Kidney epithelial cell (primary cell): ENCODE results near the gene SLC30A2. TPM values are rescaled to one million over a fixed set of nuclear protein-coding genes. Genes with fewer than 3 reads are reported as not detected.

ENCODE experiments used
- DNase-seq: peaks from one replicate; pipeline ENCODE4 v3.0.0-alpha.2; 2010; ENCODE audit warnings: low read depth
- H3K27me3 ChIP-seq: 2 replicates; pipeline ENCODE4 v1.6.0; 2011; ENCODE audit warnings: low read length; ENCODE audit not compliant: control insufficient read depth, insufficient read depth
- H3K36me3 ChIP-seq: 2 replicates; pipeline ENCODE4 v1.5.1; 2011; ENCODE audit warnings: low read length; ENCODE audit not compliant: control insufficient read depth, insufficient read depth
- H3K4me3 ChIP-seq: 2 replicates; pipeline ENCODE4 v1.5.1; 2011; ENCODE audit warnings: low read depth, mild to moderate bottlenecking, control low read depth, low read length
- total RNA-seq: library from RNA; depleted of rRNA; stranded (reverse); fragments of >200 nt; gene quantifications from 2 replicates; pipeline ENCODE4 v1.2.3, GENCODE V29; 2015
- TF ChIP-seq, protein P1 (sequence below): IDR thresholded peaks from 2 replicates; pipeline ENCODE4 v1.5.1; 2011; ENCODE audit warnings: mild to moderate bottlenecking, moderate library complexity, low read length, control low read depth, inconsistent platforms; ENCODE audit not compliant: insufficient read depth, poor library complexity, severe bottlenecking

The SLC30A2 gene
- total RNA-seq, 1 donor from 2014 or later = 0.75 TPM

GRCh38 chr1:25997828-25998761 lies 47.8 kb downstream of the SLC30A2 start, which contains the start of gene PAFAH2:
Gene PAFAH2, minus strand, starts transcription at chr1:25998063. Its CDS starts 7,247 bp downstream, at chr1:25990816.
- peak; percentile 96 for DNase-seq
- Histone ChIP-seq H3K4me3 (peak within 1 kb of the TSS; percentile 82), H3K27me3 (no peaks in the 10 kb centered on the region), H3K36me3 (no peaks in the 10 kb centered on the region)
- TF ChIP-seq, protein P1, sequence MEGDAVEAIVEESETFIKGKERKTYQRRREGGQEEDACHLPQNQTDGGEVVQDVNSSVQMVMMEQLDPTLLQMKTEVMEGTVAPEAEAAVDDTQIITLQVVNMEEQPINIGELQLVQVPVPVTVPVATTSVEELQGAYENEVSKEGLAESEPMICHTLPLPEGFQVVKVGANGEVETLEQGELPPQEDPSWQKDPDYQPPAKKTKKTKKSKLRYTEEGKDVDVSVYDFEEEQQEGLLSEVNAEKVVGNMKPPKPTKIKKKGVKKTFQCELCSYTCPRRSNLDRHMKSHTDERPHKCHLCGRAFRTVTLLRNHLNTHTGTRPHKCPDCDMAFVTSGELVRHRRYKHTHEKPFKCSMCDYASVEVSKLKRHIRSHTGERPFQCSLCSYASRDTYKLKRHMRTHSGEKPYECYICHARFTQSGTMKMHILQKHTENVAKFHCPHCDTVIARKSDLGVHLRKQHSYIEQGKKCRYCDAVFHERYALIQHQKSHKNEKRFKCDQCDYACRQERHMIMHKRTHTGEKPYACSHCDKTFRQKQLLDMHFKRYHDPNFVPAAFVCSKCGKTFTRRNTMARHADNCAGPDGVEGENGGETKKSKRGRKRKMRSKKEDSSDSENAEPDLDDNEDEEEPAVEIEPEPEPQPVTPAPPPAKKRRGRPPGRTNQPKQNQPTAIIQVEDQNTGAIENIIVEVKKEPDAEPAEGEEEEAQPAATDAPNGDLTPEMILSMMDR = peak; percentile 98

DNA sequence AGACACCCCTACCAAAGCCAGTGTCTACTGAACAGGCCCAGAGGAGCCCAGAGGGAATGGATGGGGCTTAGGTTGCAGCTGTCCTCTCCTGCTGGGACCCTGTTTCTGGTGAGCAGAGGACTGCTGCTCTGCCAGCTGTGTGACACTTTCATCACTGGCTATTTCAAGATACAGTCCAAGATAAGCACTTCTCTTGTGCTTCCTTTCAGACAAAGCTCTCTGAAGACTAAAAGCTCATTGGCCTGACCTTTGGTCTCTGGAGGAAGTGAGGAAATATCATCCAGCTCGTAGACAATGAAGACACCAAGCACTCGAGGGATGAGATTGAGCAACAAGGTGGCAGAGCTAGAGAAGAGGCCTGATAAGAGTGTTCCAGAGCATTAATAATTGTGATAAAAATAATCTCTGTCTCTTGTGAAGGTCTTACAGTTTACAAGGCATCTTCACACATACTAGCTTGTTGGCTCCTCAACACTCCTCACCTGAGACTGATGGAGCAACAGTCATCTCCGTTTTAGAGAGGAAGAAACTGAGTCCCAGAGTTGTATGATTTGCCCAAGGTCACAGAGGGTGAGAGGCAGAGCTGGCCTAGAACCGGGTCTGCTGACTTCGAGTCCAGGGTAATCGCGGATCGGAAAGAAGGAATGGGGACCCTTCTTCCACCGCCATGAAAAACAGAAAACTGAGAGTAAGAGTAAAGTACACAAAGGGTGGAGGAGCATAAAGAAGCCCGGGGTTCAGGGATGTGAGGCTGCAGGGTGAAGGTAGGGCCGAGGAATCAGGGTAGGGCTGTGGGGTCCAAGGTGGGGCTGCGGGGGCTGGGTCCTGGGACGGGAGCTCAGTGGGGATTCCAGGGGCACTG lies 48.7 kb downstream of the SLC30A2 start:
- TF ChIP-seq, protein P1 = no peak
- H3K36me3 ChIP-seq = no peaks in the 10 kb centered on the region
- DNase-seq = no peak
- H3K27me3 ChIP-seq = no peaks in the 10 kb centered on the region
- peak overlapping the region; percentile 82 for H3K4me3 ChIP-seq

DNA sequence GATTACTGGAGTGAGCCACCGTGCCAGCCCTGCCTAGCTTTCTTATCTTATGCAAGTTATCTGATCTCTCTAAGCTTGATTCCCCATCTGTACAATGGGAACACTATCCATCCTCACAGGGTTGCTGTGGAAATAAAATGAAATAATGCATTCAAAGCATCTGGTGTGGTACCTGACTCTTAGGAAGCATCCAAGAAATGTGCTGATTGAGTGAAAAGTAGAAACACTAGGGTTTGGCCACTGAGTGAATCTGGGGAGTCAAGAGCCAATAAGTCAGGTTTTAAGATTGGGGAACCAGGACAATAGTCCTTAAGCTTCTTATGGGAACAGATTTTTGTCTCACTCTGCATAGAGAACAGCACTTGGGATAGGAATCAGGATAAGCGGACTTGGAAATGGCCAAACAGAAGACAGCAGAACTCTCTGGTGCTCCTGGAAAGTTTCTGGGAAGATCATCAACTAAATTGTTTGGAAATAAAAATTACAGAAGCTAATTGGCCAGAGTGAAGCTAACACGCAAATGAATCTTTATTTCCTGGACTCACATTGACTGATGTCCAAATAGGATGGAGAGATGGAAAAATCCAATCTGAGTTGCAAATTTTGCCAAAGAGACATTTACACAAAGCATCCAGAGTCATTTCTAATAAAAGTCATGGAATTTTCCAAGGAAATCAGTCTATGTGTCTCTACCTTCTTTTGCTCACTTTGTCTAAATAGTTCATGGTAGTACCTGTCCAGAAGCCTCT lies 51.3 kb downstream of the SLC30A2 start:
- TF ChIP-seq, protein P1 = no peak
- Histone ChIP-seq H3K4me3 (no peak overlapping the region), H3K36me3 (no peaks in the 10 kb centered on the region), H3K27me3 (no peaks in the 10 kb centered on the region)
- no peak for DNase-seq

DNA sequence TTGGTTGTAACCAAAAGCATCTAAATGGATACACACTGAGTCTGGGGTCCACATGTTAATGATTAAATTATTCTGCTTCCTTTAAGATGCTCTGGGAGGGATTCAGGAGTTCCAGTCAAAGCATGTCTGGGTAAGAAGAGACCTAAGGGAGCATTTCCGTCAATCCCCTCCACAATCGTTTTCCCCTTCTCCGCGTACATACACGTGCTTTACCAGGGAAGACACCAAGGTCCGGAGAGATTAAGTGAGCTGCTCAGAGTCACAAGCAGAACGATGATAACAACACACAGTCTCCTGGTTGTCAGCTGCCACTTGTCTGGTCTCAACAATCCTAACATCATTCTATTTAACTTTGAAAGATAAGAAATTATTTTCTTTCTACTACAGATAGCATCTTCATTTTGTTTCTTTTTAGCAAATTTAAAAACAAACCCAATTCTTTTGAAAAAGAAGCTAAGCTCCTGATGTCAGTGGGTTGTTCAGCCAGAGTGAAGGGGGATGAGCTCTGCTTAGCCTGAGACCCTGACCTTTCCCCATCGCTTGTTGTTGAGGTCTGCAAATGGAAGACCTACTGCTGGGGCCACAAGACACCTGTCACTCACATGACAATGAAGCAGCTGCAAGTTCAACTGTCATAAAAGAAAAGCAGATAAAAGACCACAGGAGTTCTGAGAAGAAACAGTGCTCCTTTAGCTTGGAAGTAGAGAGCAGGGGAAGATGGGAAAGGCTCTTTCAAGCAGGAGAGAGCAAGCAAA lies 52.5 kb downstream of the SLC30A2 start:
- Histone ChIP-seq H3K36me3 (no peaks in the 10 kb centered on the region), H3K27me3 (no peaks in the 10 kb centered on the region), H3K4me3 (no peak overlapping the region)
- DNase-seq = no peak
- TF ChIP-seq, protein P1 = no peak

GRCh38 chr1:25992689-25993171 lies 53.2 kb downstream of the SLC30A2 start:
- Histone ChIP-seq H3K27me3 (no peaks in the 10 kb centered on the region), H3K4me3 (no peak overlapping the region), H3K36me3 (no peaks in the 10 kb centered on the region)
- TF ChIP-seq, protein P1 = no peak
- no peak for DNase-seq
